SJCRH30 (cell line): ENCODE measurements around the gene LY6G6C. TPM values are rescaled to one million over a fixed set of nuclear protein-coding genes. Genes with fewer than 3 reads are reported as not detected.
"Not testable (repeated sequence)": the region's sequence is repeated elsewhere in the genome, so short reads cannot be mapped to it uniquely, and the experiment has no call there.

Experiments
- DNase-seq, 2 experiments: peaks; one replicate each; pipeline ENCODE4 v3.0.0-alpha.2; 2015 to 2020
- H3K27ac ChIP-seq: fragments of 250-450 bp; sonication (Bioruptor Pico); 2 replicates; pipeline ENCODE4 v1.5.1; 2020; ENCODE audit warnings: mild to moderate bottlenecking, moderate library complexity
- H3K27me3 ChIP-seq: fragments of 250-450 bp; sonication (Bioruptor Pico); 2 replicates; pipeline ENCODE4 v1.5.1; 2020; ENCODE audit warnings: mild to moderate bottlenecking, moderate library complexity
- H3K36me3 ChIP-seq: fragments of 250-450 bp; sonication (Bioruptor Pico); 2 replicates; pipeline ENCODE4 v1.5.1; 2020; ENCODE audit warnings: mild to moderate bottlenecking, moderate library complexity
- H3K4me1 ChIP-seq: fragments of 250-450 bp; sonication (Bioruptor Pico); 2 replicates; pipeline ENCODE4 v1.5.1; 2020; ENCODE audit warnings: mild to moderate bottlenecking, moderate library complexity
- H3K4me3 ChIP-seq: fragments of 250-450 bp; sonication (Bioruptor Pico); 2 replicates; pipeline ENCODE4 v1.5.1; 2020; ENCODE audit warnings: mild to moderate bottlenecking, moderate library complexity
- H3K9me3 ChIP-seq: fragments of 250-450 bp; sonication (Bioruptor Pico); replicated peaks from 2 replicates; pipeline ENCODE4 v1.5.1; 2020; ENCODE audit warnings: mild to moderate bottlenecking, moderate library complexity
- total RNA-seq: library from RNA; depleted of rRNA; stranded (reverse); fragments of >200 nt; shearing (Covaris generic); gene quantifications from 2 replicates; pipeline ENCODE4 v1.2.3, GENCODE V29; 2014

LY6G6C gene
- total RNA-seq, 1 experiment from 2014 or later = not detected

DNA sequence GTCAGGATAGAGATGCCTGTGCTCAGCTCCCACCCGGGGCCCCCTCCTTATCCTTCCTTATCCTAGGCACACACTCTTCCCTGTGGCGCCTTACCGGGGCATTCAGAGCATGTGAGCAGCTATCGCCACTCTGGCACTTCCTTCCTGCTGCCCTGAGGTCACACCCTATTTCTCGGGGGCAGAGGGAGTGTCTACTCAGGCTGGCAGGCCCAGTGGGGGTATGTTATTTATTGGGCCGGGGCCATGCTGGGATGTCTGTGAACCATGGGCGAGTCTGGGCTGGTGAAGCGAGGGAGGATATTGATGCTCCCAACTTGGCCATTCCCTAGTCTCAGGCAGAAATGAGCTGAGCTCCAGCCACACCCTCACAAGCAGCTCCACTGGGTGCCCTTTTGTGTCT lies 10.3 kb downstream of the LY6G6C start:
- no peak overlapping the region for H3K27ac ChIP-seq
- H3K4me1 ChIP-seq = no peaks in the 10 kb centered on the region
- no peaks in the 10 kb centered on the region for H3K9me3 ChIP-seq
- DNase-seq = no peak
- H3K36me3 ChIP-seq = no peaks in the 10 kb centered on the region
- no peak overlapping the region for H3K4me3 ChIP-seq
- peaks cover 19% of the 10 kb centered on the region for H3K27me3 ChIP-seq

DNA sequence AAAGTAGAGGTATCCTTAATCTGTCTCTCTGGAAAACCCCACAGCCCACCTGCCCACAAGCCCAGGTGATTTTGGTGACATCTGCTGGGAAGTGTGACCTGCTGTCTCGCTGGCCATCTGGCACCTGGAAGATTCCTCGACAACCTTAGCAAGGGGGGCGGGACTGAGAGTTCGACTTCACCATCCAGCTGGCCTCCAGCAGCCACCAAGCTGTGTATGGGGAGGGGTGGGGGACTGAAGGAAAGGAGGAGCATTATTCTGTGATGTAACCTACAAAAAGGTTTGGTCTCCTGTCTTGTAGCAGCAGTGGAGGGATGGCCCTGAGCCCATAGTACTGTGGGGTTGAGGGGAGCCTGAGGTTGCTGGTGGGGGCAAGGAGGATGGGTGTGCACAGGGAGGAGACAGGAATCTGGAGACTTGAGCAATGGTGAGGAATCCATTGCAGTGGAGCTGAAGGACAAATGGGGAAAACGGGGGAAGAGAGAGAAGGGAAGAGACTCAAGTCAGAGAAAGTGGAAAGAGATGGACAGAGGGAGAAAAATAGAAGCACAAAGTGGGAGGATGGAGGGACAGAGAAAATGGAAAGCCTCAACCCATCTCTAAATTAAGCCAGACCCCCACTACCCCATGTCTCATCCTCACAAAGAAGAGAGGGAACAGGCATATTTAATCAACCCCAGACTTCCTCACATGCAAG lies 10.9 kb downstream of the LY6G6C start:
- no peak for DNase-seq
- no peaks in the 10 kb centered on the region for H3K4me1 ChIP-seq
- H3K27ac ChIP-seq = no peak overlapping the region
- H3K36me3 ChIP-seq = no peaks in the 10 kb centered on the region
- H3K27me3 ChIP-seq = peaks cover 19% of the 10 kb centered on the region
- H3K4me3 ChIP-seq = no peak overlapping the region
- no peaks in the 10 kb centered on the region for H3K9me3 ChIP-seq

DNA sequence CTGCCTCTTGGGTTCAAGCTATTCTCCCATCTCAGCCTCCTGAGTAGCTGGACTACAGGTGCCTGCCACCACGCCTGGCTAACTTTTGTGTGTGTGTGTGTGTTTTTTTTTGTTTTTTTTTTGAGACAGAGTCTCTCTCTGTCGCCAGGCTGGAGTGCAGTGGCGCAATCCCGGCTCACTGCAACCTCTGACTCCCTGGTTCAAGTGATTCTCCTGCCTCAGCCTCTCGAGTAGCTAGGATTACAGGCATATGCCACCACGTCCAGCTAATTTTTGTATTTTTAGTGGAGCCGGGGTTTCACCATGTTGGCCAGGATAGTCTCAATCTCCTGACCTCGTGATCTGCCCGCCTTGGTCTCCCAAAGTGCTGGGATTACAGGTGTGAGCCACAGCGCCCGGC lies 12.4 kb downstream of the LY6G6C start:
- DNase-seq, H3K4me3 ChIP-seq, H3K9me3 ChIP-seq, H3K4me1 ChIP-seq, H3K36me3 ChIP-seq, H3K27ac ChIP-seq: not testable (repeated sequence)
- H3K27me3 ChIP-seq = peaks cover 13% of the 10 kb centered on the region; the same call in 1 of the 2 replicates

DNA sequence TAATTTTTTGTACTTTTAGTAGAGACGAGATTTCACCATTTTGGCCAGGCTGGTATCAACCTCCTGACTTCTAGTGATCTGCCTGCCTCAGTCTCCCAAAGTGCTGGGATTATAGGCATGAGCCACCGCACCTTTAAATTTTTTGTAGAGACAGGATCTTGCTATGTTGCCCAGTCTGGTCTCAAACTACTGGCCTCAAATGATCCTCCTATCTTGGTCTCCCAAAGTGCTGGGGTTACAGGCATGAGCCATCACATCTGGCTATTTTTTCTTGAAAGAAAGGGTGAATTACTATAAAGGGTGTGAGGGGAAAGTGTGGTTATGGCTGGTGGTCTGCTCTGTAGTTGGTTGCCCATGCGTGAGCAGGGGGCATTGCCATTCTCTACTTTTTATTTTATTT lies 13.3 kb downstream of the LY6G6C start:
- DNase-seq = no peak
- Histone ChIP-seq H3K4me3 (no peak overlapping the region), H3K27me3 (peaks cover 13% of the 10 kb centered on the region; the same call in 1 of the 2 replicates), H3K9me3 (no peaks in the 10 kb centered on the region), H3K4me1 (no peaks in the 10 kb centered on the region), H3K36me3 (no peaks in the 10 kb centered on the region), H3K27ac (no peak overlapping the region)

DNA sequence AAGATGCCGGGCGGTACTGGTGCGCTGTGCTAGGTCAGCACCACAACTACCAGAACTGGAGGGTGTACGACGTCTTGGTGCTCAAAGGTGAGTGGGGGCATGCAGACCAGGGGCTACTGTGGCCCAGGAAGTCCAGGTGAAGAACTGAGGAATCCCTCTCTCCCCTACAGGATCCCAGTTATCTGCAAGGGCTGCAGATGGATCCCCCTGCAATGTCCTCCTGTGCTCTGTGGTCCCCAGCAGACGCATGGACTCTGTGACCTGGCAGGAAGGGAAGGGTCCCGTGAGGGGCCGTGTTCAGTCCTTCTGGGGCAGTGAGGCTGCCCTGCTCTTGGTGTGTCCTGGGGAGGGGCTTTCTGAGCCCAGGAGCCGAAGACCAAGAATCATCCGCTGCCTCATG lies 13.8 kb downstream of the LY6G6C start:
- Histone ChIP-seq H3K4me1 (no peaks in the 10 kb centered on the region), H3K27ac (no peak overlapping the region), H3K27me3 (peaks cover 11% of the 10 kb centered on the region; the same call in 1 of the 2 replicates), H3K36me3 (no peaks in the 10 kb centered on the region), H3K9me3 (no peaks in the 10 kb centered on the region), H3K4me3 (no peak overlapping the region)
- DNase-seq = no peak

DNA sequence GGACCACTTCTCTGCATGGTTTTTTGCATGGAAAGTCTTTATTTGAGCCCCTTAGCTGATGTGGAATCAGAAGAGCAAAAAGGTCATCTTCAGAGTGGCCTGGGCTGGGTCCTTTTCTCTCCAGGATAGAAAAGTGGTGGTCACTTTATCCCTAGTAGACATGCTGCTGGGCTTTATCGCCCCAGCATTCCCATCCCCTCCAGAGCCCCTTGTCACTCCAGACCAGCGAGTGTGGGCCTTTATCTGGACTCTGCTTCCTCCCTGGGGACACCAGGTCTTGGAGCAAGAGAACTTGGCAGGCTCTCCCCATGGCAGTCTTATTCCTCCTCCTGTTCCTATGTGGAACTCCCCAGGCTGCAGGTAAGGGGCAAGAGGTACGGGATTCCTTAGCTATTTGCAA lies 14.9 kb downstream of the LY6G6C start, which contains the start of gene LY6G6F:
LY6G6F (plus strand) TSS at position 268 of the 400 bp plus-strand sequence; CDS start at position 309, 41 bp downstream.
- no peak for DNase-seq

DNA sequence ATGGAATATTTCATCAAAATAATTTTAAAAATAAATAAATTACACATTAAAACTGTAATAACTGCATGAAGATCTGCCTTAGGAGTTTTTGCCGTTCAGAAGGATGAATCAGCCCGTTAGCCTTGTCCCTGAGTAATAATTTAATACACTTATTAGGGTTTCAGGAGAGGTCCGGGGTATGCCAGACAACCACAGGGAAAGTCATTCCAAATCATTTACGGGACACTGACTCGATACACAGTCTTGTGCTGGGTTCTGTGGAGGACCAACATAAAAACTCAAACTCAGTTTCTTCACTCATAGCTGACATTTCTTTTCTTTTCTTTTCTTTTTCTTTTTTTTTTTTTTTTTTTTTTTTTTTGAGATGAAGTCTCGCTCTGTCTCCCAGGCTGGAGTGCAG lies 15.6 kb downstream of the LY6G6C start:
- Histone ChIP-seq H3K4me3 (no peak overlapping the region), H3K27me3 (no peaks in the 10 kb centered on the region), H3K9me3 (no peaks in the 10 kb centered on the region), H3K27ac (no peak overlapping the region), H3K36me3 (no peaks in the 10 kb centered on the region), H3K4me1 (peaks cover 10% of the 10 kb centered on the region)
- no peak for DNase-seq

More for the DNA sequence above, 14.9 kb downstream of the LY6G6C start, which contains the start of gene LY6G6F:
- H3K27ac ChIP-seq = no peak within 1 kb of the TSS
- H3K36me3 ChIP-seq = no peaks in the 10 kb centered on the region
- no peaks in the 10 kb centered on the region for H3K9me3 ChIP-seq
- H3K4me3 ChIP-seq = no peak within 1 kb of the TSS
- H3K4me1 ChIP-seq = peaks cover 5% of the 10 kb centered on the region
- H3K27me3 ChIP-seq = peaks cover 3% of the 10 kb centered on the region; the same call in 1 of the 2 replicates

DNA sequence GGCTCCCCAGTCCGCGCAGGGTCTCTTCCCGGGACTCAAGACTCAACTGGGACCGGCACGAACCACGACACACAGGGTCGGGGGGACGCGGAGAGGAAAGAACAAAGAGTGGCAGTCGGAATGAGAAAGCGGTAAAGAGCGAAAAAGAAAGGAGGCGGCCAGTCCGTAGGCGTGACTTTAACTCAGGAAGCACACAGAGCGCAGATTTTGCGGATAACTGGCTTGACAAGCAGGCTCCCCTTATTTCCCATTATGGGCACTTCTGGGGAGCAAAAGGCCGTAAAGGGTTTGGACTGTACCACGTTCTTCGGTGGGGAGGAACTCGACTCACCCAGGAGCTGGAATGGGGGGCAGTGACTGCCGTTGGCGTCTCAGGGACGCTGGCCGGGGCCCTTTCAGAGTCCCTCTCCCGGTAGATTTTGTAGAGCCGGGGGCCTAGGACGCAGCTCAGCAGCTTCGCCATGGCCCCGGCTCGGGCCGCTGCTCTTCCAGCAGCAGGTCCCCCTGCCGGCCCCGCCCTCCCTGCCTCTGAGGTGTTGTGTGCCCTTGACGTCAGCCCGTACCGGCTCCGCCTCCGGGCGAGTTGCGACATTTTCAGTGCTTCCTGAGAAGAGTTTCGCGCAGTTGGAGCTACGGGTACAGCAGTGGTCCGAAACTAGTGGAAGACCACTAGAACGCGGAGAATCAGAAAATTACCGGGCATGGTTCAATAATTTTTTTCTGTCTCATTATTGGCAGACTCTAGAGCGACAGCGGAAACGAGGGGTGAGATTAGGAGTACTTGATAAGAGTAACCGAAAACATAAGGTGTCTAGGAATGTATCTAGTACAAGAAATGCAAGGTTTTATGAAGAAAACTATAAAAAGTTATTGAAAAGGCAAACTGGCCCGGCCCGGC lies 18.5 kb downstream of the LY6G6C start, which contains the start of gene ABHD16A:
ABHD16A (minus strand) TSS at position 506 of the 898 bp plus-strand sequence; CDS start at position 463, 43 bp downstream.
- Histone ChIP-seq H3K9me3 (no peaks in the 10 kb centered on the region), H3K27me3 (no peaks in the 10 kb centered on the region)

DNA sequence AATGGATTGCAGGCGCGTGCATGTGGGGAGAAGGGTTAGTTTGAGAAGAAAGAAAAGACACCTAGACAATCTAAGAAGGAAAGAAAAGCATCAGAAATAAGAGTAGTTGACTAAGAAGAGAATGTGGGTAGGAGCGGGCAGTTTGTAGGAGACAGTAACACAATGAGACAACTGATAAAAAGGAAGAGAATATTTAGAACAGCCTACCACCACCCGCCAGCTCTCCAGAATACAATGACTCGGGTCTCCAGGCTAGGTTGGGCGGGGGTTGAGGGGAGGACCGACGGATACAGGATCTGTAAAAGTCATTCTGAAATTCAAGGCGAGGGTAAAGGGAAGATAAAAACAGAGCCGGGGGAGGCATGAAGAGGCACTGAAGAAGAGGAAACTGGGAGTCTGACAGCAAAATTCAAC lies 19.1 kb downstream of the LY6G6C start:
- no peak for DNase-seq
- no peaks in the 10 kb centered on the region for H3K27me3 ChIP-seq
- H3K4me3 ChIP-seq = peak overlapping the region; percentile 79
- H3K27ac ChIP-seq = peak overlapping the region; percentile 68
- H3K9me3 ChIP-seq = no peaks in the 10 kb centered on the region
- peaks cover 10% of the 10 kb centered on the region for H3K4me1 ChIP-seq
- H3K36me3 ChIP-seq = no peaks in the 10 kb centered on the region

More for the DNA sequence above, 18.5 kb downstream of the LY6G6C start, which contains the start of gene ABHD16A:
- Histone ChIP-seq H3K4me3 (peak within 1 kb of the TSS; percentile 79), H3K27ac (peak within 1 kb of the TSS; percentile 68), H3K4me1 (peaks cover 10% of the 10 kb centered on the region), H3K36me3 (no peaks in the 10 kb centered on the region)
- DNase-seq = peak; percentile 97 to 98

DNA sequence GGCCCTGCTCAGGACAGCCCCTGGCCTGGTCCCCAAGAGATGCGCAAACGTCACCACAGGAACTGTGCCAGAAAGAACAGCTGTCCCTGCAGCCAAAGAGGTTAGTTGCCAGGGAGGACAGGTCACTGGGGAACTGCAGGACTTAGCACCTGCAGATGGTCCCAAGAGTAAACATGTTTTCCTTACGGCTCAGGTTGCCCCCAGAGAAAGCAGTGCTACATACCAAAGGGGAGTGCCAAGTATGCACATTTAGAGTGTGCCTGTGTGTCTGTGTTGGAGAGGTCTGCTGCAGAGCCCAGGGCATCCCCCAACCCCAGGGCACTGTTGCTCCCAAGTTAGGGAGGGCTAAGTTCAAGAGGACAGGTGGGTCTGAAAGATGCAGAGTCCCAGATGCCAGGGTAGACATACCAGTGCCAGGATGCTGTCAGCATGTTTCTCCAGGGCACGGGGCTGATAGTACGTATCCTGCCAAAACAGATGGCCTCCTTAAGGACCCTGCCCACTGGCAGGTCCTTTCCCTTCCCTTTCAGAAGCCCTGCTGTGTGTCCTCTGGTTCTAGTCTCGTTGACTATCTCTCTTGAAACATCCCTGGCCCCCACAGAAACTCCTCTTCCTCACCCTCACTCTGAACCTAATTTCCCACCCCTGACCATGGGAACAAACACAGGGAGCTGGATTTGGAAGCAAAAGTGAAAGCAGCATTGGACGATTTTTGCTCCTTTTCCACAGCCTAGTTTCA lies 19.7 kb downstream of the LY6G6C start:
- Histone ChIP-seq H3K9me3 (no peaks in the 10 kb centered on the region), H3K36me3 (no peaks in the 10 kb centered on the region), H3K27me3 (no peaks in the 10 kb centered on the region), H3K4me3 (peak overlapping the region; percentile 79), H3K4me1 (peaks cover 10% of the 10 kb centered on the region), H3K27ac (no peak overlapping the region)
- peak; percentile 48 to 54 for DNase-seq

DNA sequence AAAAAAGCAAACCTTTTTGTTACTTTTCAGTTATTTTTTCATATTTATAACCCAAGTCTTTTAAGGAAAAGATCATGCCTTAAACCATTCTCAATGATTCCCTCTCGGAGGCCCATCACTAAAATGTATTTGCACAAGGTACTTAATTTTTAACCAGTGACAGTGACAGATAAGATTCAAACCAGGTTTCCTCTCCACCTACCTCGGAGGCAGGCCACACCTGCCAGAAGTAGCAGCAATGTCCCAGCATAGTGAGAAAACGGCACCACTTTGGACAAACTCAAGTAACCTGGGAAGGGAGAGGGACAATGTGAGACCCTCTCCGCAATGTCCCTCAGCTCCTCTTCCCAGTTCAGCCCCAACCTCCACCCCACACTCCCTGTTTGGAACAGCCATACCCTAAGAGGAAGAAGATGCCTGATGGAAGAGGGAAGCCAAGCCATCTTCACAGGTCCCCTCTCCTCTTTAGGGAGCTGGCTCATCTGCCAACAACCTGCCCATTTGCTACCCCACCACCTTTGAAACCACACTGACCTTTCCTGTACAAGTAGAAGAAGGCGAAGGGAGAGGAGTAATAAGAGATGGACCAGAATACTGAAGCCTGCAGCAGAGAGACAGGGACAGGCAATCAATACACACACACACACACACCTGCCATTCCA lies 20.7 kb downstream of the LY6G6C start:
- no peak overlapping the region for H3K4me3 ChIP-seq
- DNase-seq = no peak
- H3K9me3 ChIP-seq = no peaks in the 10 kb centered on the region
- H3K27ac ChIP-seq = no peak overlapping the region
- H3K36me3 ChIP-seq = no peaks in the 10 kb centered on the region
- no peaks in the 10 kb centered on the region for H3K27me3 ChIP-seq
- peaks cover 10% of the 10 kb centered on the region for H3K4me1 ChIP-seq

DNA sequence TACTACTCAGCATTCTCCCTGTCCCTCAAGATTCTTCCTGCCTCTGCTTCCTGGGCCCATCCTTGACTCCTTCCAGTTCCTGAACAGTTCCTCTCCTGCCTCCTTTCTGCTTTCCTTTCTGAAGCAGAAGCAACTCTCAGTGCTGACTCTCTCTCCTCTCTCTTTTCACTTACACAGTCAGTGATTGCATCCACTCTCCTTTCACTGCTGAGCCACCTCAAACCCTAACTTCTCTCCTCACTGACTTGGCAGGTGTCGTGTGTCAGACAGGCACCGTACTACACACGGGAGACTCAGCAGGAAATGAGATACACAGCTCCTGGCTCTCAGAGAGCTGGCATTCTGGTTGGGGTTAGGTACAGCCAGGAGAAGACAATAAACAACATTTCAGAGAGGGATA lies 24.0 kb downstream of the LY6G6C start:
- H3K4me1 ChIP-seq = peaks cover 10% of the 10 kb centered on the region
- H3K36me3 ChIP-seq = no peaks in the 10 kb centered on the region; the same call in 1 of the 2 replicates
- DNase-seq = no peak
- no peak overlapping the region for H3K4me3 ChIP-seq
- no peak overlapping the region for H3K27ac ChIP-seq
- no peaks in the 10 kb centered on the region for H3K9me3 ChIP-seq
- H3K27me3 ChIP-seq = no peaks in the 10 kb centered on the region

DNA sequence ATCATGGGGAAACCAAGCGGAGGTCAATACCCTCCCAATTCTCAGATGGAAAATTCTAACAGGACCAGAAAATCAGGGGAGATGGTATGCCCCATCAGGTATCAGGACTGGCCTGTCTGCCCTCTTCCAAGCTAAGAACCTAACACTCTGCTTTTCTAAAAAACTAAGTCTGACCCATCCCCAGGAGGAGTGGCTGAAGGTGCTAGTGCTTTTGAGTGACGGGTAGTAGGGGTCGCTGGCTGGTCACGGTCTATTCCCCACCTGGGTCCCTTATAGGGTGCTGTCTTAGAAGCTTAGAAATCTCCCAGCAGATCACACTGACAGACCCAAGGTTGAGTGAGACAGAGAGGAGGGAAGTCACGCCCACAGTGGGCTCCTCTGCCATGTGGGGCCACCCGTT lies 28.0 kb downstream of the LY6G6C start:
- H3K4me3 ChIP-seq = no peak overlapping the region
- no peaks in the 10 kb centered on the region for H3K9me3 ChIP-seq
- H3K27ac ChIP-seq = no peak overlapping the region
- no peak for DNase-seq
- peaks cover 3% of the 10 kb centered on the region for H3K36me3 ChIP-seq
- H3K27me3 ChIP-seq = no peaks in the 10 kb centered on the region
- H3K4me1 ChIP-seq = no peaks in the 10 kb centered on the region

DNA sequence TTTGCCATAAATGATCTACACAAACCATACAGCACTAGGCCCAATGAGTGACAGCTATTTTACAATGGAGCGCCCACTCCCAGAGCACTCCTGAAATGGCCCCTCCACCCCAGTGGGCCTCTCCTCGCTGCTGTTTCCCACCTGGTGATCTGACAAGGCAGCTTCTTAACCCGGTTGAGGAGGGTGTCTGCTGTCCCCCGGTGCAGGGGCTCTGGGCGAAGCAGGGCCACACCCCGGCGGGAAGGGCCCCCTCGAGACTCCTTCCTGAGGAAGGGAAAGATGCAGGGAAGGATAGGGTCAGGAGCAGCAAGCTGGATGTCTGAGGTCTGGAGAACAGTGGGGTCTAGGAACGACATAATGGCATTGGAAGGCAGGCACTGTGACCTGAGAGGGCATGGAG lies 28.7 kb downstream of the LY6G6C start:
- H3K27me3 ChIP-seq = no peaks in the 10 kb centered on the region
- H3K4me3 ChIP-seq = no peak overlapping the region
- no peaks in the 10 kb centered on the region for H3K9me3 ChIP-seq
- peaks cover under 1% of the 10 kb centered on the region; the same call in 1 of the 2 replicates for H3K4me1 ChIP-seq
- peaks cover 3% of the 10 kb centered on the region for H3K36me3 ChIP-seq
- no peak overlapping the region for H3K27ac ChIP-seq
- DNase-seq = no peak
